ENCODE data around the gene WSCD1.

GRCh38 chr17:6100891-6101500, 30.8 kb downstream of the WSCD1 start:
- TF ChIP-seq POLR2A (IDR thresholded peaks at IDR 0.05) (no peak), CTCF (IDR thresholded peaks at IDR 0.05) (no peak), EP300 (IDR thresholded peaks at IDR 0.05) (no peak)
